Gastrocnemius medialis (tissue), 4 donors: Measurements from ENCODE around the gene DDA1.

Experiments used
- CTCF ChIP-seq, 5 experiments: fragments of 450-650 bp in 3 of 5; fragments of 200-600 bp in 2 of 5; sonication (generic) in 2 of 5; IDR thresholded peaks in 4 of 5; conservative IDR thresholded peaks in 1 of 5; 1 replicate in 4 of 5; 2 replicates in 1 of 5; pipeline ENCODE4 v1.5.1; 2016 to 2019; ENCODE audit warnings: antibody characterized with exemption in 5 of 5, mild to moderate bottlenecking in 3 of 5, moderate library complexity in 3 of 5
- POLR2A ChIP-seq, 2 donors: fragments of 450-650 bp; IDR thresholded peaks; one replicate each; pipeline ENCODE4 v1.6.1; 2017; ENCODE audit warnings: antibody characterized with exemption in 2 of 2, mild to moderate bottlenecking in 2 of 2, moderate library complexity in 2 of 2

GRCh38 chr19:17292301-17293074 is 16.9 kb upstream of the DDA1 start:
- peak in 3 of 5 experiments; percentile 39 to 61 (median 44) for TF ChIP-seq CTCF (IDR thresholded peaks at IDR 0.05 in 4 of 5, conservative IDR thresholded peaks at IDR 0.05 in 1 of 5)
- TF ChIP-seq POLR2A (IDR thresholded peaks at IDR 0.05), result no peak
